ENCODE data around the gene KCNH3.

- TF ChIP-seq CTCF (conservative IDR thresholded peaks at IDR 0.05 in 1 of 2, IDR thresholded peaks at IDR 0.05 in 1 of 2; ENCODE audit: extremely low read depth in 1 of 2, insufficient read depth in 1 of 2, low read depth in 1 of 2, low read length in 2 of 2) (no peak), EZH2 (IDR thresholded peaks at IDR 0.05; ENCODE audit: borderline replicate concordance, low read length) (no peak)
These were observed 49.7 kb upstream of the KCNH3 start for GRCh38 chr12:49489154-49489553.
